SK-N-SH (cell line): ENCODE measurements around the gene ATP2B3. TPM values are rescaled to one million over a fixed set of nuclear protein-coding genes. Genes with fewer than 3 reads are reported as not detected.

Experiments used
- CTCF ChIA-PET: fragments of 300-600, 350-600 bp; formaldehyde crosslinking; extraction: SDS; loops from one replicate; lab custom pipeline; 2021; lab: Yijun Ruan, JAX
- POLR2A ChIA-PET: fragments of 350-600 bp; sonication (Branson Sonifier 250); formaldehyde crosslinking; extraction: SDS; loops from one replicate; lab custom pipeline; 2020; ENCODE audit warnings: antibody characterized with exemption, inconsistent platforms; lab: Yijun Ruan, JAX
- DNase-seq: peaks from one replicate; pipeline ENCODE4 v3.0.0; 2012
- H2AFZ ChIP-seq: fragments of 200-600 bp; sonication (generic); 2 replicates; pipeline ENCODE4 v1.8.1; 2016; ENCODE audit warnings: antibody characterized with exemption, mild to moderate bottlenecking, low read depth
- H3F3A ChIP-seq: fragments of 200-600 bp; sonication (generic); replicated peaks from 2 replicates; pipeline ENCODE3; 2016; ENCODE audit warnings: antibody characterized with exemption, mild to moderate bottlenecking; ENCODE audit not compliant: insufficient read depth
- H3K27ac ChIP-seq, 2 experiments: fragments of 200-500 bp in 1 of 2; fragments of 200-600 bp in 1 of 2; sonication (Bioruptor generic) in 1 of 2; sonication (generic), shearing (Covaris generic) in 1 of 2; 2 replicates each; pipeline versions ENCODE4 v1.5.1 to v1.6.1; 2014 to 2016; ENCODE audit warnings: low read depth in 2 of 2, inconsistent platforms in 1 of 2, low read length in 1 of 2, mild to moderate bottlenecking in 1 of 2, mixed read lengths in 1 of 2
- H3K27me3 ChIP-seq: fragments of 200-600 bp; sonication (generic), shearing (Covaris generic); 2 replicates; pipeline ENCODE4 v1.6.1; 2016; ENCODE audit warnings: mixed run types; ENCODE audit not compliant: insufficient read depth
- H3K36me3 ChIP-seq, 2 experiments: fragments of 200-500 bp in 1 of 2; fragments of 200-600 bp in 1 of 2; sonication (Bioruptor generic) in 1 of 2; sonication (generic) in 1 of 2; replicated peaks in 1 of 2; 2 replicates each; pipeline versions ENCODE3 to v1.5.1; 2014 to 2016; ENCODE audit warnings: low read length in 1 of 2, mild to moderate bottlenecking in 1 of 2; ENCODE audit not compliant: insufficient read depth in 2 of 2, control insufficient read depth in 1 of 2
- H3K4me1 ChIP-seq, 2 experiments: fragments of 200-500 bp in 1 of 2; fragments of 200-600 bp in 1 of 2; sonication (Bioruptor generic) in 1 of 2; sonication (generic), shearing (Covaris generic) in 1 of 2; 2 replicates each; pipeline versions ENCODE4 v1.5.1 to v1.6.1; 2014 to 2016; ENCODE audit warnings: low read depth in 1 of 2, low read length in 1 of 2, mixed run types in 1 of 2; ENCODE audit not compliant: insufficient read depth in 2 of 2, control insufficient read depth in 1 of 2
- H3K4me2 ChIP-seq: fragments of 200-600 bp; sonication (generic), shearing (Covaris generic); 2 replicates; pipeline ENCODE4 v1.6.1; 2017; ENCODE audit warnings: mixed run types
- H3K4me3 ChIP-seq, 2 experiments: fragments of 200-500 bp in 1 of 2; fragments of 200-600 bp in 1 of 2; sonication (Bioruptor generic) in 1 of 2; sonication (generic), shearing (Covaris generic) in 1 of 2; 2 replicates each; pipeline versions ENCODE4 v1.5.1 to v1.8.1; 2014 to 2016; ENCODE audit warnings: low read depth in 2 of 2, inconsistent platforms in 1 of 2, low read length in 1 of 2, mild to moderate bottlenecking in 1 of 2, mixed read lengths in 1 of 2, moderate library complexity in 1 of 2
- H3K79me2 ChIP-seq: fragments of 200-600 bp; sonication (generic); 2 replicates; pipeline ENCODE4 v1.8.1; 2017; ENCODE audit warnings: mild to moderate bottlenecking; ENCODE audit not compliant: insufficient read depth
- H3K9ac ChIP-seq: fragments of 200-600 bp; sonication (generic); 2 replicates; pipeline ENCODE4 v1.6.1; 2017; ENCODE audit warnings: mixed run types
- H3K9me2 ChIP-seq: fragments of 200-600 bp; sonication (generic); 2 replicates; pipeline ENCODE4 v1.6.1; 2017; ENCODE audit warnings: mixed run types
- H3K9me3 ChIP-seq: fragments of 200-600 bp; sonication (generic); 2 replicates; pipeline ENCODE4 v1.6.1; 2017; ENCODE audit warnings: mixed run types, mild to moderate bottlenecking, moderate library complexity
- H4K20me1 ChIP-seq: fragments of 200-600 bp; sonication (generic); 2 replicates; pipeline ENCODE4 v1.6.1; 2017; ENCODE audit warnings: mild to moderate bottlenecking, mixed run types; ENCODE audit not compliant: insufficient read depth
- MAX ChIP-seq: IDR thresholded peaks from 2 replicates; pipeline ENCODE4 v1.4.0; 2012; ENCODE audit warnings: low read depth
- MXI1 ChIP-seq: IDR thresholded peaks from 2 replicates; pipeline ENCODE4 v1.6.1; 2012; ENCODE audit warnings: mild to moderate bottlenecking, low read depth, low read length, improper control_type of control experiment
- PBX3 ChIP-seq: IDR thresholded peaks from 2 replicates; pipeline ENCODE4; 2012
- REST ChIP-seq: IDR thresholded peaks from 2 replicates; pipeline ENCODE4 v1.6.1; 2012; ENCODE audit warnings: mild to moderate bottlenecking, low read depth, low read length, moderate library complexity
- SIN3A ChIP-seq: IDR thresholded peaks from 2 replicates; pipeline ENCODE4 v1.6.1; 2012; ENCODE audit warnings: low read depth, mild to moderate bottlenecking, low read length, moderate library complexity, borderline replicate concordance
- SMC3 ChIP-seq: IDR thresholded peaks from 2 replicates; pipeline ENCODE4 v1.6.1; 2012; ENCODE audit warnings: low read depth, low read length, improper control_type of control experiment
- WGBS: methylation state at CpG from one replicate; pipeline ENCODE4 v1.1.6; 2017; ENCODE audit warnings: low lambda C conversion rate; 5-methylcytosine and 5-hydroxymethylcytosine counted together
- polyA plus RNA-seq, 3 experiments: library from polyadenylated mRNA; depleted of rRNA; stranded (reverse); fragments of >200 nt; gene quantifications; 2 replicates each; pipeline ENCODE4 v1.2.3, GENCODE V29; 2012
- TF ChIP-seq, protein P1 (sequence below): fragments of 200-600 bp; sonication (generic); IDR thresholded peaks from 2 replicates; pipeline ENCODE4 v1.6.1; 2017; ENCODE audit warnings: antibody characterized with exemption, mild to moderate bottlenecking, moderate library complexity

ATP2B3 gene
- polyA plus RNA-seq, 1 of the 3 experiments (the other 2 are of a cell fraction) = 0.16 TPM

GRCh38 chrX:153469811-153470410 lies 47.5 kb upstream of the ATP2B3 start:
- Histone ChIP-seq H3K36me3 (peaks cover 0 to 2% of the 10 kb centered on the region in 2 experiments), H3K4me1 (peaks cover 0 to 8% of the 10 kb centered on the region in 2 experiments; a peak in 1 of 4 replicates), H4K20me1 (no peaks in the 10 kb centered on the region), H3F3A (no peaks in the 10 kb centered on the region), H3K9me3 (no peaks in the 10 kb centered on the region), H2AFZ (no peak overlapping the region), H3K4me2 (peak overlapping the region; percentile 76), H3K4me3 (peak overlapping the region; percentile 65 to 73), H3K9ac (peak overlapping the region; percentile 63; the same call in 1 of the 2 replicates), H3K9me2 (no peaks in the 10 kb centered on the region), H3K27ac (peak overlapping the region in 1 of 2 experiments; percentile 24; a peak in 2 of 4 replicates), H3K27me3 (no peaks in the 10 kb centered on the region; the same call in 1 of the 2 replicates), H3K79me2 (peaks cover 11% of the 10 kb centered on the region)
- 13% methylated on average over 11 of the region's 32 CpGs for WGBS
- peak; percentile 55 for DNase-seq
- CTCF ChIA-PET = interaction anchor here (0.6 to 11.6 kb wide), 26 partner anchors 9 to 528 kb away, joined by 3 to 203 read pairs (median 6); partner anchors contain the start of genes BGN, SLC6A8 and TREX2
- peak; percentile 89 for TF ChIP-seq REST
- TF ChIP-seq, protein P1, sequence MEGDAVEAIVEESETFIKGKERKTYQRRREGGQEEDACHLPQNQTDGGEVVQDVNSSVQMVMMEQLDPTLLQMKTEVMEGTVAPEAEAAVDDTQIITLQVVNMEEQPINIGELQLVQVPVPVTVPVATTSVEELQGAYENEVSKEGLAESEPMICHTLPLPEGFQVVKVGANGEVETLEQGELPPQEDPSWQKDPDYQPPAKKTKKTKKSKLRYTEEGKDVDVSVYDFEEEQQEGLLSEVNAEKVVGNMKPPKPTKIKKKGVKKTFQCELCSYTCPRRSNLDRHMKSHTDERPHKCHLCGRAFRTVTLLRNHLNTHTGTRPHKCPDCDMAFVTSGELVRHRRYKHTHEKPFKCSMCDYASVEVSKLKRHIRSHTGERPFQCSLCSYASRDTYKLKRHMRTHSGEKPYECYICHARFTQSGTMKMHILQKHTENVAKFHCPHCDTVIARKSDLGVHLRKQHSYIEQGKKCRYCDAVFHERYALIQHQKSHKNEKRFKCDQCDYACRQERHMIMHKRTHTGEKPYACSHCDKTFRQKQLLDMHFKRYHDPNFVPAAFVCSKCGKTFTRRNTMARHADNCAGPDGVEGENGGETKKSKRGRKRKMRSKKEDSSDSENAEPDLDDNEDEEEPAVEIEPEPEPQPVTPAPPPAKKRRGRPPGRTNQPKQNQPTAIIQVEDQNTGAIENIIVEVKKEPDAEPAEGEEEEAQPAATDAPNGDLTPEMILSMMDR = peak; percentile 17
- no peak for TF ChIP-seq SMC3
- TF ChIP-seq SIN3A = peak; percentile 80; the same call in 1 of the 2 replicates
- TF ChIP-seq MAX = peak; percentile 72
- no peak for TF ChIP-seq PBX3
- TF ChIP-seq MXI1 = peak; percentile 55
- POLR2A ChIA-PET = interaction anchor here (1.3 kb wide), 1 partner anchor 37 kb away, joined by 4 read pairs; no protein-coding TSS in a partner anchor
